Measurements from ENCODE around the gene PDSS2.

DNA sequence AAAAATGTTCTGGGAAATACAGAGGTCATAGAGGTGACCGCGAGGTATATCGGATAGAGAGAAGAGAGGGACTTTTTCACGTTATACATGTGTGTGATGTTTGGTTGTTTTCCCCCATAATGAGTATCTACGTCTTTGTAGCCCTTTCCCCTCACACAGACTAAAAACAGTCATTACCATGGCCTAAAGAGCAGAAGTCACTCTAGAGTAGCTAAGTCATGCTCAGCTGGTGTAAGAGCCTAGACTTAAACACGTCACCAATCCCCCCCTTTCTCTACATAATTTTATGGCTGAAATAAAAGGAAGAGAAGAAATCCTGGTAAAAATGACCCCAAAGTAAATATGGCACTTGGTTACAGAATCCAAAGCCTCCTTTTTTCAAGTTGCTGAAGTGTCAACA, 338.1 kb downstream of the PDSS2 start:
- TF ChIP-seq CTCF (IDR thresholded peaks at IDR 0.05; ENCODE audit: poor library complexity, severe bottlenecking) (no peak), REST (IDR thresholded peaks at IDR 0.05; ENCODE audit: borderline replicate concordance) (no peak), MXI1 (conservative IDR thresholded peaks at IDR 0.05; ENCODE audit: poor library complexity, severe bottlenecking) (no peak)
